Measurements from ENCODE around the gene KCNJ11.

GRCh38 chr11:17402486-17402885 lies 14.0 kb upstream of the KCNJ11 start:
- TF ChIP-seq POLR2AphosphoS5 (IDR thresholded peaks at IDR 0.05; ENCODE audit: insufficient read depth, low read depth, low read length) (no peak), POLR2A (IDR thresholded peaks at IDR 0.05; ENCODE audit: low read depth, low read length) (no peak), GATA2 (IDR thresholded peaks at IDR 0.05; ENCODE audit: insufficient read depth, insufficient read length, low read depth, low read length) (no peak), CTCF (IDR thresholded peaks at IDR 0.05; ENCODE audit: extremely low read depth in 1 of 2, insufficient read depth in 1 of 2, low read depth in 1 of 2, low read length in 2 of 2) (no peak), EZH2 (IDR thresholded peaks at IDR 0.05; ENCODE audit: borderline replicate concordance, low read depth, low read length, severe bottlenecking) (no peak), FOS (IDR thresholded peaks at IDR 0.05; ENCODE audit: borderline replicate concordance, insufficient read depth, low read length) (no peak), MYC (IDR thresholded peaks at IDR 0.05; ENCODE audit: low read depth, low read length) (no peak), MAX (IDR thresholded peaks at IDR 0.05; ENCODE audit: insufficient read depth, insufficient read length) (no peak), JUN (IDR thresholded peaks at IDR 0.05; ENCODE audit: borderline replicate concordance, insufficient read depth, insufficient read length, low read depth) (no peak)

Data from endothelial cell of umbilical vein (primary cell).